ENCODE data around the gene KDM5D.

KDM5D gene

GRCh38 chrY:19717146-19717545 is 27.4 kb downstream of the KDM5D start:
- no peak overlapping the region for H3K27ac ChIP-seq (replicated peaks)
- H3K27me3 ChIP-seq (ENCODE audit: insufficient read depth, poor library complexity, severe bottlenecking), result no peaks in the 10 kb centered on the region
- no peak overlapping the region for H3K4me3 ChIP-seq (replicated peaks; ENCODE audit: insufficient read depth, low read length)
- TF ChIP-seq, protein P1, sequence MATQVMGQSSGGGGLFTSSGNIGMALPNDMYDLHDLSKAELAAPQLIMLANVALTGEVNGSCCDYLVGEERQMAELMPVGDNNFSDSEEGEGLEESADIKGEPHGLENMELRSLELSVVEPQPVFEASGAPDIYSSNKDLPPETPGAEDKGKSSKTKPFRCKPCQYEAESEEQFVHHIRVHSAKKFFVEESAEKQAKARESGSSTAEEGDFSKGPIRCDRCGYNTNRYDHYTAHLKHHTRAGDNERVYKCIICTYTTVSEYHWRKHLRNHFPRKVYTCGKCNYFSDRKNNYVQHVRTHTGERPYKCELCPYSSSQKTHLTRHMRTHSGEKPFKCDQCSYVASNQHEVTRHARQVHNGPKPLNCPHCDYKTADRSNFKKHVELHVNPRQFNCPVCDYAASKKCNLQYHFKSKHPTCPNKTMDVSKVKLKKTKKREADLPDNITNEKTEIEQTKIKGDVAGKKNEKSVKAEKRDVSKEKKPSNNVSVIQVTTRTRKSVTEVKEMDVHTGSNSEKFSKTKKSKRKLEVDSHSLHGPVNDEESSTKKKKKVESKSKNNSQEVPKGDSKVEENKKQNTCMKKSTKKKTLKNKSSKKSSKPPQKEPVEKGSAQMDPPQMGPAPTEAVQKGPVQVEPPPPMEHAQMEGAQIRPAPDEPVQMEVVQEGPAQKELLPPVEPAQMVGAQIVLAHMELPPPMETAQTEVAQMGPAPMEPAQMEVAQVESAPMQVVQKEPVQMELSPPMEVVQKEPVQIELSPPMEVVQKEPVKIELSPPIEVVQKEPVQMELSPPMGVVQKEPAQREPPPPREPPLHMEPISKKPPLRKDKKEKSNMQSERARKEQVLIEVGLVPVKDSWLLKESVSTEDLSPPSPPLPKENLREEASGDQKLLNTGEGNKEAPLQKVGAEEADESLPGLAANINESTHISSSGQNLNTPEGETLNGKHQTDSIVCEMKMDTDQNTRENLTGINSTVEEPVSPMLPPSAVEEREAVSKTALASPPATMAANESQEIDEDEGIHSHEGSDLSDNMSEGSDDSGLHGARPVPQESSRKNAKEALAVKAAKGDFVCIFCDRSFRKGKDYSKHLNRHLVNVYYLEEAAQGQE (IDR thresholded peaks at IDR 0.05; ENCODE audit: insufficient replicate concordance, low read depth), result no peak
- TF ChIP-seq SPI1 (IDR thresholded peaks at IDR 0.05; ENCODE audit: borderline replicate concordance, low read depth) (no peak), GABPA (IDR thresholded peaks at IDR 0.05; ENCODE audit: low read depth) (no peak), POLR2AphosphoS5 (IDR thresholded peaks at IDR 0.05; ENCODE audit: low read depth) (no peak)
- TF ChIP-seq, protein P2, sequence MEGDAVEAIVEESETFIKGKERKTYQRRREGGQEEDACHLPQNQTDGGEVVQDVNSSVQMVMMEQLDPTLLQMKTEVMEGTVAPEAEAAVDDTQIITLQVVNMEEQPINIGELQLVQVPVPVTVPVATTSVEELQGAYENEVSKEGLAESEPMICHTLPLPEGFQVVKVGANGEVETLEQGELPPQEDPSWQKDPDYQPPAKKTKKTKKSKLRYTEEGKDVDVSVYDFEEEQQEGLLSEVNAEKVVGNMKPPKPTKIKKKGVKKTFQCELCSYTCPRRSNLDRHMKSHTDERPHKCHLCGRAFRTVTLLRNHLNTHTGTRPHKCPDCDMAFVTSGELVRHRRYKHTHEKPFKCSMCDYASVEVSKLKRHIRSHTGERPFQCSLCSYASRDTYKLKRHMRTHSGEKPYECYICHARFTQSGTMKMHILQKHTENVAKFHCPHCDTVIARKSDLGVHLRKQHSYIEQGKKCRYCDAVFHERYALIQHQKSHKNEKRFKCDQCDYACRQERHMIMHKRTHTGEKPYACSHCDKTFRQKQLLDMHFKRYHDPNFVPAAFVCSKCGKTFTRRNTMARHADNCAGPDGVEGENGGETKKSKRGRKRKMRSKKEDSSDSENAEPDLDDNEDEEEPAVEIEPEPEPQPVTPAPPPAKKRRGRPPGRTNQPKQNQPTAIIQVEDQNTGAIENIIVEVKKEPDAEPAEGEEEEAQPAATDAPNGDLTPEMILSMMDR (IDR thresholded peaks at IDR 0.05; ENCODE audit: insufficient read depth, low read length), result no peak
- DNase-seq (ENCODE audit: low read depth in 1 of 2, low spot score in 1 of 2), result no peak

GRCh38 chrY:19715226-19715625 is 29.3 kb downstream of the KDM5D start:
- H3K4me3 ChIP-seq (replicated peaks; ENCODE audit: insufficient read depth, low read length), result no peak overlapping the region
- no peaks in the 10 kb centered on the region for H3K27me3 ChIP-seq (ENCODE audit: insufficient read depth, poor library complexity, severe bottlenecking)
- no peak overlapping the region for H3K27ac ChIP-seq (replicated peaks)
- DNase-seq (ENCODE audit: low read depth in 1 of 2, low spot score in 1 of 2), result no peak
- TF ChIP-seq GABPA (IDR thresholded peaks at IDR 0.05; ENCODE audit: low read depth) (no peak), SPI1 (IDR thresholded peaks at IDR 0.05; ENCODE audit: borderline replicate concordance, low read depth) (no peak), POLR2AphosphoS5 (IDR thresholded peaks at IDR 0.05; ENCODE audit: low read depth) (no peak)
- TF ChIP-seq, protein P2 (IDR thresholded peaks at IDR 0.05; ENCODE audit: insufficient read depth, low read length), result no peak
- TF ChIP-seq, protein P1 (IDR thresholded peaks at IDR 0.05; ENCODE audit: insufficient replicate concordance, low read depth), result no peak

DNA sequence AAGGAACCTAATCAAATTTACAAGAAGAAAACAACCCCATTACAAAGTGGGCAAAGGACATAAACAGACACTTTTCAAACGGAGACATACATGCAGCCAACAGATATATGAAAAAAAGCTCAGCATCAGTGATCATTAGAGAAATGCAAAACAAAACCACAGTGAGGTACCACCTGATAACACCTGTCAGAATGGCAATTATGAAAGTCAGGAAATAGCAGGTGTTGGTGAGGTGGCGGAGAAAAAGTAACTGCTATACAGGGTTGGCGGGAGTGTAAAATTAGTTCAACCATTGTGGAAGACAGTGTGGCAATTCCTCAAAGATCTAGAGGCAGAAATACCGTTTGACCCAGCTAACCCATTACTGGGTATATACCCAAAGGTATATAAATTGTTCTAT is 31.1 kb downstream of the KDM5D start:
- TF ChIP-seq, protein P1 (IDR thresholded peaks at IDR 0.05; ENCODE audit: insufficient replicate concordance, low read depth), result no peak
- TF ChIP-seq POLR2AphosphoS5 (IDR thresholded peaks at IDR 0.05; ENCODE audit: low read depth), result no peak
- no peak for TF ChIP-seq GABPA (IDR thresholded peaks at IDR 0.05; ENCODE audit: low read depth)
- TF ChIP-seq, protein P2 (IDR thresholded peaks at IDR 0.05; ENCODE audit: insufficient read depth, low read length), result no peak
- TF ChIP-seq SPI1 (IDR thresholded peaks at IDR 0.05; ENCODE audit: borderline replicate concordance, low read depth), result no peak
- H3K27me3 ChIP-seq (ENCODE audit: insufficient read depth, poor library complexity, severe bottlenecking), result no peaks in the 10 kb centered on the region
- no peak overlapping the region for H3K27ac ChIP-seq (replicated peaks)
- no peak for DNase-seq (ENCODE audit: low read depth in 1 of 2, low spot score in 1 of 2)
- no peak overlapping the region for H3K4me3 ChIP-seq (replicated peaks; ENCODE audit: insufficient read depth, low read length)

Data from HL-60 (cell line).